NCI-H748 (cell line): ENCODE data around the gene HMGA1.
"Not testable (repeated sequence)": the region's sequence is repeated elsewhere in the genome, so short reads cannot be mapped to it uniquely, and the experiment has no call there.

Experiments used
- DNase-seq: peaks from one replicate; lab custom pipeline; 2025; ENCODE audit not compliant: unreplicated experiment; lab: John Stamatoyannopoulos, UW

Gene HMGA1

GRCh38 chr6:34259529-34260069 is 22.9 kb downstream of the HMGA1 start:
- no peak for DNase-seq

GRCh38 chr6:34260576-34261267 is 24.0 kb downstream of the HMGA1 start:
- peak; percentile 13 for DNase-seq

- not testable (repeated sequence) for DNase-seq
Measured at GRCh38 chr6:34263484-34263883, 26.8 kb downstream of the HMGA1 start.

- DNase-seq = no peak
Measured at GRCh38 chr6:34267746-34268145, 31.1 kb downstream of the HMGA1 start.

- not testable (repeated sequence) for DNase-seq
Measured at GRCh38 chr6:34269132-34269531, 32.5 kb downstream of the HMGA1 start.

- DNase-seq = not testable (repeated sequence)
Measured at GRCh38 chr6:34269658-34270341, 33.1 kb downstream of the HMGA1 start.

- no peak for DNase-seq
Measured at GRCh38 chr6:34272013-34272926, 35.6 kb downstream of the HMGA1 start.

GRCh38 chr6:34273242-34273805 is 36.7 kb downstream of the HMGA1 start:
- DNase-seq = no peak

GRCh38 chr6:34274129-34274528 is 37.5 kb downstream of the HMGA1 start:
- no peak for DNase-seq

GRCh38 chr6:34275128-34275804 is 38.6 kb downstream of the HMGA1 start:
- peak; percentile 53 for DNase-seq

GRCh38 chr6:34276191-34276590 is 39.5 kb downstream of the HMGA1 start:
- no peak for DNase-seq

- DNase-seq = no peak
Measured at GRCh38 chr6:34276881-34277762, 40.4 kb downstream of the HMGA1 start.

- no peak for DNase-seq
Measured at GRCh38 chr6:34277763-34278112, 41.1 kb downstream of the HMGA1 start.

- DNase-seq = no peak
Measured at GRCh38 chr6:34278833-34279232, 42.2 kb downstream of the HMGA1 start.

- DNase-seq = no peak
Measured at GRCh38 chr6:34280216-34280615, 43.5 kb downstream of the HMGA1 start.

- no peak for DNase-seq
Measured at GRCh38 chr6:34281702-34282334, 45.1 kb downstream of the HMGA1 start.

- DNase-seq = no peak
Measured at GRCh38 chr6:34284563-34285447, 48.1 kb downstream of the HMGA1 start.
